ENCODE data around the gene DENND1A. TPM values are rescaled to one million over a fixed set of nuclear protein-coding genes. Genes with fewer than 3 reads are reported as not detected.

Gene DENND1A
- total RNA-seq, 1 donor from 2014 or later = 24.0 TPM

GRCh38 chr9:123424552-123425225 is 505.2 kb downstream of the DENND1A start:
- DNase-seq = no peak

DNA sequence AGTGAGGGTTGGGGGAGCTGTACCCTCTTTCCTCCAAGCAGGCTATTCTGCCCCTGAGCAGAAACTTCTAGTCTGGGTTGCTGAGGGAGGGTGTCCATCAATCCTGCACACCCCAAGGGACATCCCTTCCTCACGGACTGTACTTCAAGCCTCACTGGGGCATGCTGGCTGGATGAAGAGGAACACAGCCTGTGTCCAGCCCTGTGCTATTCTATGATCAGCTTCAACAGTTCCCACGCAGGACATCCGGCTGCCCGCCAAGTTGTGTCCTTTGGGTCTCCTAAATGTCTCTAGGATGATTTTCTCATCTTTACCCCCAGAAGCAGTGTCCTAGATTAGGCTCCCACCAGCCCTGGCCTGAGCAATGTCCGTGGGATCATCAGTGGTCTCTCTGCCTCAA is 505.8 kb downstream of the DENND1A start:
- DNase-seq = no peak

- DNase-seq = no peak
Measured at GRCh38 chr9:123423311-123423640, 506.6 kb downstream of the DENND1A start.

DNA sequence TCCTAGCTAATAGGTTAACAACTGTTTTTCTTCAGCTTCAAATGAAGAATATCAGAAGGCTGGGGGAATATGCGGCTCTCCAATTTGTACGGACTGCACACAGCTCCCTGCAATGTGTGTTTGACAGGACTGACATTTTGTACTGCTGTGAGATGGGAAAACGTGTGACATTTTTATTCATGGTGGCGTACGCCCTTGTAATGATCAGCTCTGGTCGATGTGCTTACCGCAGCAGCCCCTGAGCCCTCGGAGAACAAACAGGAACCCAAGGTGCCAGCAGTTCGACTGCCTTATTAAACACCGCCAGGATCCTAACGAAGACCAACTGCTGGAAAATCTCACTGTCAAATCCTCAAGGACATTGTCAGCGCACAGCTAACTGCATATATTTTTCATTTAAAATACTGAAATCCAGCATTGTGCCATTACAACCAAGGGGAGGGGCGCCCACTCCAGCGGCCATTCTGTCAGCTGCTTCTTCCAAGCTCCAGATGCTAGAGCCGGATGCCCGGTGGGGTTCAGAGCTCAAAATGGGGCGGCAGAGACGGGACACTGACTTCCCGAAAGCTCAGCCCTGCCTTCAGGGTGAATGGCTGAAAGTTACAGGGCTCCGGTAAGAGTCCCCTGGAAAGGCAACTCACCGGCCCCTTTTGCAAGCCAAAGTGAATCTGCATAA is 507.2 kb downstream of the DENND1A start:
- no peak for DNase-seq

DNA sequence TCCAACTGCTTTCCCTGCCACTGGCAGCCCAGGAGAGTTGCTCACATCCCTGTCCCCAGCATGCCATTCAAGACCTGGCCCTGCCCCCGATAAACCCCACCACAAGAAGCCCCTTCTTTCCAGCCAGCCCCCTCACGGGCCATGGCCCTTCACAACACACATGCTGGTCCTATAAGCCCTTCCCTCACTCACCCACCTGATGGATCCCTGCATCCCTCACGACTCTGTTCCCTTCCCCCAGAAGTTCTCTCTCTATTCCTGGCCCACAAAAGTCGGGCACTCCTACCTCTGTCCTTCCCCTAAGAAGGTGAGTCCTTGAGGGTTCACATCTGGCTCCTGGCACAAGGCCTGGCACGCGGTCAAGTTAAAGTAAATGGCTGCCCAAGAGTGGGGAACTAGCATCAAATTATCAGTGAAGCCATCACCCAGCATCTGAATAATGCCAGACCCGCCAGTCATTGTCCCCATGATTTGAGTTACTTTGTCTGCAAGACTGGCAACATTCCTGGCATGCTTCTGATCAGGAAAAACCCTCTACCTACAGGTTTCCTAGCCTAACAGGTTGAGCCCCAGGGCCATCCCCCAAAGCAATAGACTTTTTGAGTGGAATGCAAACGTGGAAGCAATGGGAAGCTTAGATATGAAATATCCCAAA is 508.0 kb downstream of the DENND1A start:
- no peak for DNase-seq

DNA sequence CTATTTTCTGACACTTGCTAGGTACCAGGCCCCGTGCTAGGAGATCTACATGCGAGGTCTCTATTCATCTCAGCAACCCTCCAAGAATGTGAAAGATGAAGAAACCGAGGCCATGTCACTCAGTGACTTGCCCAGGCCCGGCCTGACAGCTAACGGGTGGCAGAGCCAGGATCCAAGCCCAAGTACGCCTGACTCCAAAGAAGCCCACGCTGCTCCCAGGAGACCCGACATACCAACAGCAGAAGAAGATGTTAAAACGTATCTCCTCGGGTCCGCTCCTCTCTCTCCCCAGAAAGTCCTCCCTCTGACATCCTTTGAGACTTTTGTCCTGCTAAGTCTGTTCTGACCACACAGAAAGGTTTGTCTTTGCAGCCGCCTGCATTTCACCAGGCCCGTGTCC is 508.7 kb downstream of the DENND1A start:
- DNase-seq = no peak

- no peak for DNase-seq
Measured at GRCh38 chr9:123420592-123421111, 509.3 kb downstream of the DENND1A start.

GRCh38 chr9:123419721-123420591 is 510.0 kb downstream of the DENND1A start:
- no peak for DNase-seq

GRCh38 chr9:123419091-123419490 is 510.8 kb downstream of the DENND1A start:
- no peak for DNase-seq

GRCh38 chr9:123418506-123418905 is 511.4 kb downstream of the DENND1A start:
- DNase-seq = no peak

GRCh38 chr9:123418052-123418430 is 511.9 kb downstream of the DENND1A start:
- no peak for DNase-seq

DNA sequence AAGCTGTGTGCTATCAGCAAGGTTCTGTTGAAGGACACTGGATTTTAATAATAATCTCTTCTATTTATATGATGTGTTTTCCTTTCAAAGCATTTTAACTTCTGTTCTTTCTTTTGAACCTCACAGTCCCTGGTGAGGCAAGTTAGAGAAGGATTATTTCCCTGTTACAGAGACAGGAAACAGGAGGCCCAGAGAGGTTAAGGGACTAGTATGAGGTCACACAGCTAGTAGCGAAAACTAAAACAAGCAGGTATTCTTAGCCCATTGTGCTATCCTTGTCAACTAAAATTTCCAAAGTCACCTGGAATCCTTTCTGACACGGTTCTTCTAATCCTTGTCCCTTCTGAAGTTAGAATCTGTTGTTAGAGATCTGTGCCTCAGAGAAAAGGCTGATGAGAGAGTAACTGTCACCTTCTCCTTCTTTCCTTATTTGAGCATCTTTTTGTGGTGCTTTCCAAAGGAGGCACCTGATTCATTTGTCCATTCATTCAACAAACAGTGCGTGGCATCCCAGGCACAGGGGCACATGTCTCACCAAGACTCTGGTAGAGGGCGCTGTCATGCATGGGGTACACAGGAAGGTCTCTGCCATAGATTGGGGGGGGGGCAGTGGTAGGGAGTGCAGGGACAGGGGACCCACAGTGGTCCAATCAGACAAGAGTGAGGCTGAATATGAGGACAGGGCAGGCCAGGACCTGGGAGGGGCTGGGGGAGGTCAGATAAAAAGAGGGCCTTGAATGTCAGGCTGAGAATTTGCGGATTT is 512.5 kb downstream of the DENND1A start:
- DNase-seq = no peak

GRCh38 chr9:123416176-123416575 is 513.8 kb downstream of the DENND1A start:
- no peak for DNase-seq

DNA sequence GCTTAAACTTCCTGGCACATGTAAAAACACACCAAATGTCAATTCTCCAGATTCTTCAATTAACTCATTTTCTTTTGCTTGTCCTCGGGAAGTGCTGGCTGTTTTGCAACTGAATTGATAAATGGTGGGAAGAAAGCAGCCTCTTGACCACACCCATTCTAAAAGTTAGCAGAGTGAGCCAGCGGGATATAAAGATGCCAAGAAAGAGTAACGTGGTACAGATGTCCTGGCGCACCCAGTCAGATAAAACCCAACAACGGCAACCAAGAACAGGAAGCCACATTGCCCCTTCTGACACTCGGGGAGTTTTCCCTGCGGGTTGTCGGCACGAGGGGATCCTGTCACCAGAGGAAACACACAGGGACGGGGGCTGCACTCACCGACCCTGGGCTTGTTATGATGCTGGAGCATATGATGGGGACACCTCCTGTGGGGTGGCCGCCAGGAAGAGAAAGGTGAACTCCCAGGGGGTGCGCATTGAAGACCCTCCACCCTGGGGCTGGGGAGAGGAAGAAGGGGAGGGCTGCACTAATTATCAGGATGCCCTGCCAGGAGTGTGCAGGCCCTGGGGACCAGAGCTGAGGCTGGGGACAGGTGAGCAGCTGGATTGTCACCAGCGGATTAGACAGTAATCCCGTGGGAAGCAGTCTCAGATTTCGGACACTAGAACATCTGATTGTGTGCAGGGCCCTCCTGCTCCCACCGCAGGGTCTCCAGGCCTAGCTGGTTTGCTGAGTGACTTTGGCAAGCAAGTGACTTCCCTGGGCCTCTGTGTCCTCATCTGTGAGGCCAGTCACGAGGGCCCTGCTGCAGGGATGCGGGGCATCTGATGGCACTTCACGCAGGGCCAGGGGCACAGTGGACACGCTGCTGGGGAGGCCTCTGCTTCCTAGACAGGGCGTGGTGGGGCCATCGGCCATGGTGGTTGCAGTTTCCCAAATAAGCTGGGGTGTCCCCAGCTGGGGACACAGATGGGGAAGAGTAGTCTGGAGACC is 514.7 kb downstream of the DENND1A start:
- no peak for DNase-seq

- no peak for DNase-seq
Measured at GRCh38 chr9:123414204-123414603, 515.7 kb downstream of the DENND1A start.

GRCh38 chr9:123412171-123412820 is 517.6 kb downstream of the DENND1A start:
- no peak for DNase-seq

- no peak for DNase-seq
Measured at GRCh38 chr9:123411636-123412035, 518.3 kb downstream of the DENND1A start.

DNA sequence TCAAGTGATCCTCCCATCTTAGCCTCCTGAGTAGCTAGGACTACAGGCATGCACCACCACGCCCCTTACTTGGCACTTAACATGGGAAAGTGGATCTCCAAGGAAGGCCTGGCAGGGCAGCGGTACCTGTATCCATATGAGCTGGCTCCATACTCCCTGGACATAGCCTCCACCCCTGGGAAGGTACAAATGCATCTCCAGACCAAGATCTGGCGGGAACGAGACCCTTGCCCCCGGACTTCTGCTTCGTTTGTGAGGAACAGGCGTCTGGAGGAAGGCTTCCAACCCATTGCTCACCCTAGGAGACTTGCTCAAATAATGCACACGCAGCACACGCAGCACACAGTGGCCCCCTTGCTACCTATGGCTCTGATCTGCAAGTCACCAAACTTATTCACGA is 518.7 kb downstream of the DENND1A start:
- no peak for DNase-seq

- no peak for DNase-seq
Measured at GRCh38 chr9:123410281-123410910, 519.5 kb downstream of the DENND1A start.
